T-helper 9 cell (primary cell): ENCODE measurements around the gene PTH2R.
"Not testable (repeated sequence)": the region's sequence is repeated elsewhere in the genome, so short reads cannot be mapped to it uniquely, and the experiment has no call there.

Experiments
- DNase-seq: peaks from one replicate; pipeline ENCODE4 v3.0.0-alpha.2; 2020
- total RNA-seq, 2 donors: gene quantifications; one replicate each; lab custom pipeline; 2026; lab: John Stamatoyannopoulos, UW

Gene PTH2R, protein sequence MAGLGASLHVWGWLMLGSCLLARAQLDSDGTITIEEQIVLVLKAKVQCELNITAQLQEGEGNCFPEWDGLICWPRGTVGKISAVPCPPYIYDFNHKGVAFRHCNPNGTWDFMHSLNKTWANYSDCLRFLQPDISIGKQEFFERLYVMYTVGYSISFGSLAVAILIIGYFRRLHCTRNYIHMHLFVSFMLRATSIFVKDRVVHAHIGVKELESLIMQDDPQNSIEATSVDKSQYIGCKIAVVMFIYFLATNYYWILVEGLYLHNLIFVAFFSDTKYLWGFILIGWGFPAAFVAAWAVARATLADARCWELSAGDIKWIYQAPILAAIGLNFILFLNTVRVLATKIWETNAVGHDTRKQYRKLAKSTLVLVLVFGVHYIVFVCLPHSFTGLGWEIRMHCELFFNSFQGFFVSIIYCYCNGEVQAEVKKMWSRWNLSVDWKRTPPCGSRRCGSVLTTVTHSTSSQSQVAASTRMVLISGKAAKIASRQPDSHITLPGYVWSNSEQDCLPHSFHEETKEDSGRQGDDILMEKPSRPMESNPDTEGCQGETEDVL
- total RNA-seq: 0.07 to 0.24 reads per million in 2 donors

GRCh38 chr2:208406474-208407451 is at the start of gene PTH2R:
Gene PTH2R (plus strand): TSS chr2:208406792. CDS start chr2:208407044, 252 bp downstream.
- DNase-seq: no peak

GRCh38 chr2:208356846-208357574 is 49.6 kb upstream of the PTH2R start:
- DNase-seq: no peak

GRCh38 chr2:208358758-208359631 is 47.6 kb upstream of the PTH2R start:
- no peak for DNase-seq

DNA sequence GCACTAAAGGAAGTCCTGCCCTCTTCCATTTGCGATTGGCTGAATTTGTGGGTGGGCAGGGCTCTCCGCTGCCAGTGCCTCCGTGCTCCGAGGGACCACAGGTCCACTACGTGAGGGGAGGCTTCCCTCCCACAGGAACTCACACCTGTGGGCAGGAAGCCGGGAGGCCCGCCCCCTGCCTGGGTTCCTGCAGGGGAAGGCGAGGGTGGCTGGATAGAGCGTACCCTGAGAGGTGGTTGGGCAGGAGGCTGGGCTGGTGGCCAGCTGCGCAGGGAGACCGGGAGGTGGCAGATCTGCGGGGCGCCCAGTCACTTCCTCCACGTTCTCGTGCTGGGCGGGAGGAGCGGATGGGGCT is 47.0 kb upstream of the PTH2R start:
- no peak for DNase-seq

GRCh38 chr2:208360259-208361076 is 46.1 kb upstream of the PTH2R start:
- DNase-seq: no peak

GRCh38 chr2:208361077-208361441 is 45.5 kb upstream of the PTH2R start:
- no peak for DNase-seq

GRCh38 chr2:208363485-208363884 is 43.1 kb upstream of the PTH2R start:
- no peak for DNase-seq

- DNase-seq: no peak
Observed at GRCh38 chr2:208366215-208367127, 40.1 kb upstream of the PTH2R start.

GRCh38 chr2:208369091-208369490 is 37.5 kb upstream of the PTH2R start:
- DNase-seq: no peak

GRCh38 chr2:208370881-208371633 is 35.5 kb upstream of the PTH2R start:
- DNase-seq: no peak

GRCh38 chr2:208371634-208371935 is 35.0 kb upstream of the PTH2R start:
- DNase-seq: no peak

- DNase-seq: no peak
Observed at GRCh38 chr2:208373460-208374089, 33.0 kb upstream of the PTH2R start.

GRCh38 chr2:208375491-208376068 is 31.0 kb upstream of the PTH2R start:
- no peak for DNase-seq

- DNase-seq: not testable (repeated sequence)
Observed at GRCh38 chr2:208377344-208377860, 29.2 kb upstream of the PTH2R start.

DNA sequence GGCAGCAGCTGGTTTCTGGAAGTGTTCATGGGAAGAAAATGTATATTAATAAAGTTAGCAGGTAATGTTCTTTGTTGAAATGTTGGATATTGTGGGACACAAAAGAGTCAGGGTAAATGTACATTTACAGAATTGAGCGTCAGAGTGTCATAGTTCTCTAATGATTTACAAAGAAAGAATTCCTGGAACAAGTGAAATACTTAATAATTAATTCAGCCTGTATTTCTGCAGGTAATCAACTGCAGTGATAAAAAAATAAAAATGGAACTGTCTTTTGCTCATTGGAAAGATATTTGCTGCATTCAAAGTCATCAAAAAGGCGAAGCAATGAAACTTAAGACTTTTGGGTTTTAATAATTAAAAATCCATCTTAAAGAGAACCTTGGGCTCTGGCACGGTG is 27.4 kb upstream of the PTH2R start:
- no peak for DNase-seq

- no peak for DNase-seq
Observed at GRCh38 chr2:208384637-208385036, 22.0 kb upstream of the PTH2R start.

DNA sequence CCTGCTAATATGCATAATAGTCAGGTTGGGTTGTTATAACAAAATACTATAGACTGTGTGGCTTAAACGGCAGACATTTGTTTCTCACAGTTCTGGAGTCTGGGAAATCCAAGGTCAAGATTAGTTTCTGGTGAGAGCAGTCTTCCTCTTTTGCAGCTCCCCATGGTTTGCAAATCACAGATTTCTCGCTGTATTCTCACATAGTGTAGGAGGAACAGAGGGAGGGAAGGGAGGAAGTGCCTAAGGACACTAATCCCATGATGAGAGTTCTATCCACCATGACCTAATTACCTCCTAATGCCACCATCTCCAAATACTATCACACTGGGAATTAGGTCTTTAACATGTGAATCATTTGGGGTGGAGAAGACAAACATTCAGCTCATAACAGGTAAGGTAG is 20.1 kb upstream of the PTH2R start:
- DNase-seq: no peak

GRCh38 chr2:208389940-208390339 is 16.7 kb upstream of the PTH2R start:
- DNase-seq: no peak
